Measurements from ENCODE around the gene SDK1. TPM values are rescaled to one million over a fixed set of nuclear protein-coding genes. Genes with fewer than 3 reads are reported as not detected.

Gene SDK1
- total RNA-seq, 1 donor from 2014 or later = 10.9 TPM

DNA sequence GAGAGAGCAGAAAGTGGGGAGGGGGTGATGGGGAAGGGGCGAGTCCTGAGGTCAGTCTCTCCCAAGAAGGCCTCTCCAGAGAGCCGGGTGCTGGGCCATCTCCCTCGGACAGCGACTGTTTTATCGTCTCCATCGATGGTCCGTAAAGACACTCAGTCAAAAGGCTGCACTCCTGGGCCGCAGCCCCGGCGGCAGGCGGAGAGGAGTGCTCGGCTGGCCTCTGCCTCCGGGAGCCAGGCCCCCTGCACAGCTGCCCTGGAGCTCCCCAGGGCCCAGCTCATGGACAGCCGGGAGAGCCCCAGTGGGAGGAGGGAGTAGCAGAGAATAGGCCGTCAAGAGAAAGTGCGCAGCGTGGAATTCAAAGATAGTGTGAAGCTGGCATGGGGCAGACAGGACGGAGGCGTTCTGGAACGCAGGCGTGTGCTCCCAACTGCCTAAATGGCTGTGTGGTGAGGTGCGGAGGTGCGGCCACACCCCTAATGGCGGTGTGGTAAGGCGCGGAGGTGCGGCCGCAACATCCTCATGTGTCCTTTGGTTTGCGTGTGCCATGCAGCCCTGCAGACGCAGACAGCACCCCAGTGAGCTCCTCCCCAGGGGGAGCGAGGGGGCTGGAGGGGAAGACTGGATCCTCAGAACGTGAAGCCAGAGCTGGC is 903.6 kb downstream of the SDK1 start:
- H3K27me3 Mint-ChIP-seq (ENCODE audit: low read depth) = no peaks in the 10 kb centered on the region

DNA sequence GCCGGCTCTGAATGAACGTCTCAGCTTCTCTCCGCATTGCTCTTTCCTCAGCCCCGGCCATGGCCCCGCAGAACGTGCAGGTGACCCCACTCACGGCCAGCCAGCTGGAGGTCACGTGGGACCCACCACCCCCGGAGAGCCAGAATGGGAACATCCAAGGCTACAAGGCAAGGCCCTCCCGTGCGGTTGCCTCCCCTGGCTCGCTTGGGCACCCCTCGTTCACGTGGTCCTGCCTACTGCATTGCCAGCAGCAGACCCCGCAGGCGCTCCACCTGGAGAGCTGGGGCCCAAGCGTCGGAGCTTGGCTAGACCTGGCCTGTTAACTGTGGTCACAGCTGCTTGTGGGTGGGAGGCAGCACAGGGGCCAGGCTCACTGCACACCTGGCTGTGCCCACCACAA is 904.8 kb downstream of the SDK1 start:
- Mint-ChIP-seq H3K27me3 (ENCODE audit: low read depth) (no peaks in the 10 kb centered on the region), H3K27ac (ENCODE audit: unreplicated experiment) (no peak overlapping the region), H3K9me3 (ENCODE audit: low read depth) (no peaks in the 10 kb centered on the region), H3K4me3 (ENCODE audit: unreplicated experiment) (no peak overlapping the region), H3K4me1 (ENCODE audit: low read depth) (no peaks in the 10 kb centered on the region), H3K36me3 (ENCODE audit: low read depth) (peaks cover 3% of the 10 kb centered on the region)
- peak; percentile 91 for DNase-seq (ENCODE audit: low spot score)
- TF ChIP-seq, protein P1, sequence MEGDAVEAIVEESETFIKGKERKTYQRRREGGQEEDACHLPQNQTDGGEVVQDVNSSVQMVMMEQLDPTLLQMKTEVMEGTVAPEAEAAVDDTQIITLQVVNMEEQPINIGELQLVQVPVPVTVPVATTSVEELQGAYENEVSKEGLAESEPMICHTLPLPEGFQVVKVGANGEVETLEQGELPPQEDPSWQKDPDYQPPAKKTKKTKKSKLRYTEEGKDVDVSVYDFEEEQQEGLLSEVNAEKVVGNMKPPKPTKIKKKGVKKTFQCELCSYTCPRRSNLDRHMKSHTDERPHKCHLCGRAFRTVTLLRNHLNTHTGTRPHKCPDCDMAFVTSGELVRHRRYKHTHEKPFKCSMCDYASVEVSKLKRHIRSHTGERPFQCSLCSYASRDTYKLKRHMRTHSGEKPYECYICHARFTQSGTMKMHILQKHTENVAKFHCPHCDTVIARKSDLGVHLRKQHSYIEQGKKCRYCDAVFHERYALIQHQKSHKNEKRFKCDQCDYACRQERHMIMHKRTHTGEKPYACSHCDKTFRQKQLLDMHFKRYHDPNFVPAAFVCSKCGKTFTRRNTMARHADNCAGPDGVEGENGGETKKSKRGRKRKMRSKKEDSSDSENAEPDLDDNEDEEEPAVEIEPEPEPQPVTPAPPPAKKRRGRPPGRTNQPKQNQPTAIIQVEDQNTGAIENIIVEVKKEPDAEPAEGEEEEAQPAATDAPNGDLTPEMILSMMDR (IDR thresholded peaks at IDR 0.05) = no peak

More for the DNA sequence above, 903.6 kb downstream of the SDK1 start:
- Mint-ChIP-seq H3K36me3 (ENCODE audit: low read depth) (no peaks in the 10 kb centered on the region), H3K4me1 (ENCODE audit: low read depth) (no peaks in the 10 kb centered on the region), H3K27ac (ENCODE audit: unreplicated experiment) (no peak overlapping the region), H3K4me3 (ENCODE audit: unreplicated experiment) (no peak overlapping the region), H3K9me3 (ENCODE audit: low read depth) (peaks cover 5% of the 10 kb centered on the region)
- TF ChIP-seq, protein P1 (IDR thresholded peaks at IDR 0.05) = no peak
- peak; percentile 75 for DNase-seq (ENCODE audit: low spot score)

DNA sequence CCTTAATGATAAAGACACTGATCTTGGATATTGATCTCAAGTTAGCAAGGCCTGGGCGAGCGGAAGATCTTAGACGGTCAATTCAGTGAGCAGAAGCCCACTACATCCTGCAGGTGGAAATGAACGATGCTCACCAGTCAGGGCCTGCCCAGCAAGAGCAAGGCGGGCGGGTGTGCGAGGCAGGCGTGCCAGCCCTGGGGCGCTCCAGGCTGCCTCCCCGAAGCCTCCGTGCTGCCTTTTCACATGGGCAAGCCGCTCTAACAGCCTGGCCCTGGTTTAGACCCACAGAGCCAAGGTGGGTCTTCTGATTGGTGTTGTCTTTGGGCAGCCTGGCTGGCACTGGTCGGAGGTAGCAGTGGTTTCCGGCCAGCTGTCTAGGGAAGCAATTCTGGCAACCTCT is 906.0 kb downstream of the SDK1 start:
- TF ChIP-seq, protein P1 (IDR thresholded peaks at IDR 0.05) = no peak
- no peaks in the 10 kb centered on the region for H3K27me3 Mint-ChIP-seq (ENCODE audit: low read depth)
- H3K4me1 Mint-ChIP-seq (ENCODE audit: low read depth) = no peaks in the 10 kb centered on the region
- no peaks in the 10 kb centered on the region for H3K9me3 Mint-ChIP-seq (ENCODE audit: low read depth)
- peak; percentile 58 for DNase-seq (ENCODE audit: low spot score)
- no peak overlapping the region for H3K27ac Mint-ChIP-seq (ENCODE audit: unreplicated experiment)
- no peak overlapping the region for H3K4me3 Mint-ChIP-seq (ENCODE audit: unreplicated experiment)
- peaks cover 6% of the 10 kb centered on the region for H3K36me3 Mint-ChIP-seq (ENCODE audit: low read depth)

DNA sequence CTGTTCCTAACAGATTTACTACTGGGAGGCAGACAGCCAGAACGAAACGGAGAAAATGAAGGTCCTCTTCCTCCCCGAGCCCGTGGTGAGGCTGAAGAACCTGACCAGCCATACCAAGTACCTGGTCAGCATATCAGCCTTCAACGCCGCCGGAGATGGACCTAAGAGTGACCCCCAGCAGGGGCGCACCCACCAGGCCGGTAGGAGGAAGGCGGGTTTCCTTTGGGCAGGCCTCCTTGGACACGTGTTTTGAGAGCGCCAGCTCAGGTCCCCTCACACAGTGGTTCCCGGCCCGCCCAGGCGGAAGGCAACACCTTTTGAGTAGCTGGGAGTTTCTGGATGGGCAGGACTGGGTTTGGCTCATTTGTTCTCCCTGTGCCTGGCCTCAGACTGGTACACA is 907.0 kb downstream of the SDK1 start:
- peak; percentile 83 for DNase-seq (ENCODE audit: low spot score)
- TF ChIP-seq, protein P1 (IDR thresholded peaks at IDR 0.05) = no peak
- H3K36me3 Mint-ChIP-seq (ENCODE audit: low read depth) = peaks cover 6% of the 10 kb centered on the region
- H3K4me3 Mint-ChIP-seq (ENCODE audit: unreplicated experiment) = no peak overlapping the region
- no peak overlapping the region for H3K27ac Mint-ChIP-seq (ENCODE audit: unreplicated experiment)
- H3K9me3 Mint-ChIP-seq (ENCODE audit: low read depth) = no peaks in the 10 kb centered on the region
- H3K27me3 Mint-ChIP-seq (ENCODE audit: low read depth) = no peaks in the 10 kb centered on the region
- no peaks in the 10 kb centered on the region for H3K4me1 Mint-ChIP-seq (ENCODE audit: low read depth)

DNA sequence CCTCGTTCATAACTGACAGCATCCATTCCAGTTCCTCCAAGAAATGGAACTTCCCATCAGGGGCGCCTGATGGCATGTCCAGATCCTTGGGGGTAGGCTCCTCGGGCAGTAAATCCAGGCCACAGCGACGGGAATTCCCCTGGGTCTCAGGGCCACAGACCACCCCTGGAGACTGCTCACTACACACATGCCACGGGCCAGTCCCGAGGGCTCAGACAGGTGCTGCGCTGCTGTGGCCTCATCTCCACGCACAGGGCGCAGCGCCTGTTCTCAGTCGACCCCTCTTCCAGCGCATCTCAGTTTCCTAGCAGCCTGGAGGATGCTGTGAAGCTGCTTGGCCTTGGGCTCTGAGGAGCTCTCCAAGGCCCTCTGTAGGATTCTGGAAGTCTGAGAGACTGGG is 907.5 kb downstream of the SDK1 start:
- Mint-ChIP-seq H3K4me3 (ENCODE audit: unreplicated experiment) (no peak overlapping the region), H3K27ac (ENCODE audit: unreplicated experiment) (no peak overlapping the region), H3K27me3 (ENCODE audit: low read depth) (no peaks in the 10 kb centered on the region), H3K9me3 (ENCODE audit: low read depth) (no peaks in the 10 kb centered on the region), H3K36me3 (ENCODE audit: low read depth) (peaks cover 6% of the 10 kb centered on the region), H3K4me1 (ENCODE audit: low read depth) (no peaks in the 10 kb centered on the region)
- TF ChIP-seq, protein P1 (IDR thresholded peaks at IDR 0.05) = no peak
- DNase-seq (ENCODE audit: low spot score) = peak; percentile 77

All from chondrocyte (in vitro differentiated cells).